Liver (tissue), 9 donors: ENCODE measurements around the gene LLGL2. TPM values are rescaled to one million over a fixed set of nuclear protein-coding genes. Genes with fewer than 3 reads are reported as not detected.
A peak's percentile ranks its signal among the peaks of the same experiment; 100 is the strongest.

Source experiments
- DNase-seq: peaks from one replicate; pipeline ENCODE4 v3.0.0-alpha.2; 2017; ENCODE audit warnings: low spot score
- H3K27ac ChIP-seq, 2 donors: one replicate each; pipeline ENCODE4 v1.7.0; 2013; ENCODE audit warnings: inconsistent platforms in 2 of 2, low read length in 2 of 2, control low read depth in 1 of 2, low read depth in 1 of 2, mild to moderate bottlenecking in 1 of 2
- H3K27me3 ChIP-seq, 4 donors: one replicate each; pipeline versions ENCODE4 v1.6.1 to v1.7.0; 2013; ENCODE audit warnings: low read length in 3 of 4, inconsistent platforms in 1 of 4, mild to moderate bottlenecking in 1 of 4, moderate library complexity in 1 of 4; ENCODE audit not compliant: control insufficient read depth in 4 of 4, insufficient read depth in 4 of 4
- H3K36me3 ChIP-seq, 4 donors: one replicate each; pipeline versions ENCODE4 v1.6.1 to v1.7.0; 2013; ENCODE audit warnings: low read length in 3 of 4, mild to moderate bottlenecking in 3 of 4, low read depth in 1 of 4, moderate library complexity in 1 of 4; ENCODE audit not compliant: control insufficient read depth in 4 of 4, insufficient read depth in 3 of 4
- H3K4me1 ChIP-seq, 4 donors: one replicate each; pipeline versions ENCODE4 v1.6.1 to v1.7.0; 2013; ENCODE audit warnings: low read length in 3 of 4, mild to moderate bottlenecking in 3 of 4, moderate library complexity in 1 of 4; ENCODE audit not compliant: control insufficient read depth in 4 of 4, insufficient read depth in 4 of 4
- H3K4me3 ChIP-seq, 3 donors: one replicate each; pipeline versions ENCODE4 v1.6.1 to v1.7.0; 2013; ENCODE audit warnings: low read length in 3 of 3, control low read depth in 1 of 3, low read depth in 1 of 3, mild to moderate bottlenecking in 1 of 3
- H3K9ac ChIP-seq, 2 donors: one replicate each; pipeline ENCODE4 v1.7.0; 2013; ENCODE audit warnings: low read length in 2 of 2, mild to moderate bottlenecking in 2 of 2, moderate library complexity in 2 of 2, control low read depth in 1 of 2, low read depth in 1 of 2
- H3K9me3 ChIP-seq, 4 donors: one replicate each; pipeline versions ENCODE4 v1.6.1 to v1.7.0; 2013; ENCODE audit warnings: low read length in 3 of 4; ENCODE audit not compliant: control insufficient read depth in 4 of 4
- FOXA2 ChIP-seq: IDR thresholded peaks from 2 replicates; pipeline ENCODE4 v1.6.1; 2016; ENCODE audit warnings: antibody characterized with exemption
- GABPA ChIP-seq, 2 donors: IDR thresholded peaks in 1 of 2; conservative IDR thresholded peaks in 1 of 2; 2 replicates each; pipeline ENCODE4 v1.6.1; 2016; ENCODE audit warnings: antibody characterized with exemption in 2 of 2, mild to moderate bottlenecking in 1 of 2, moderate library complexity in 1 of 2
- NR2F2 ChIP-seq: IDR thresholded peaks from 2 replicates; pipeline ENCODE4 v1.6.1; 2016; ENCODE audit warnings: antibody characterized with exemption
- RAD21 ChIP-seq, 2 donors: IDR thresholded peaks; 2 replicates each; pipeline ENCODE4 v1.6.1; 2016; ENCODE audit warnings: antibody characterized with exemption in 2 of 2, mild to moderate bottlenecking in 2 of 2
- RXRA ChIP-seq, 2 donors: IDR thresholded peaks; 2 replicates each; pipeline ENCODE4 v1.6.1; 2017 to 2018; ENCODE audit warnings: antibody characterized with exemption in 2 of 2, mild to moderate bottlenecking in 1 of 2
- SP1 ChIP-seq: IDR thresholded peaks from 2 replicates; pipeline ENCODE4 v1.6.1; 2018; ENCODE audit warnings: antibody characterized with exemption, mild to moderate bottlenecking
- WGBS: extraction: QIAGEN DNeasy Blood & Tissue Kit; methylation state at CpG from one replicate; pipeline ENCODE4 v1.1.7; 2013; 5-methylcytosine and 5-hydroxymethylcytosine counted together
- polyA plus RNA-seq, 2 donors: library from polyadenylated mRNA; stranded (reverse) in 1 of 2; unstranded in 1 of 2; fragments of 200-250 nt in 1 of 2; fragments of >200 nt in 1 of 2; fragmentation: Nextera tagmentation in 1 of 2; extraction: Ambion mirVana in 1 of 2; gene quantifications; one replicate each; pipeline versions ENCODE4 v1.2.1 to v1.2.3, GENCODE V29; 2013 to 2015
- total RNA-seq, 2 donors: library from RNA; depleted of rRNA; stranded (reverse); fragments of >200 nt; gene quantifications; one replicate each; pipeline ENCODE4 v1.2.3, GENCODE V29; 2014
- TF ChIP-seq, protein P1 (sequence below): fragments of 150-350 bp; IDR thresholded peaks from 2 replicates; pipeline ENCODE4 v1.5.1; 2017; ENCODE audit warnings: improper control_type of control experiment, low read depth, low read length; ENCODE audit not compliant: missing input control
- donor health status: healthy.
- donor health status: healthy.
- donor health status: healthy.
- donor health status: healthy.
- donor health status: healthy.

LLGL2 gene
- total and polyA plus RNA-seq, 4 donors, result 23.2 to 69.6 (median 38.5) TPM

GRCh38 chr17:75588596-75589011 is 63.1 kb downstream of the LLGL2 start:
- Histone ChIP-seq H3K27ac (peak overlapping the region; percentile 86 to 90), H3K36me3 (peaks cover 0 to 1% (median 0%) of the 10 kb centered on the region in 4 donors), H3K9me3 (no peaks in the 10 kb centered on the region), H3K4me1 (peaks cover 3 to 13% (median 8%) of the 10 kb centered on the region in 4 donors), H3K27me3 (no peaks in the 10 kb centered on the region), H3K9ac (peak overlapping the region in 1 of 2 donors; percentile 38), H3K4me3 (peak overlapping the region in 2 of 3 donors; percentile 47 to 60)
- peak; percentile 52 for DNase-seq
- WGBS, result 15% methylated on average over 49 of the region's 49 CpGs
- no peak for TF ChIP-seq RXRA (IDR thresholded peaks at IDR 0.05)
- TF ChIP-seq NR2F2, result no peak
- no peak for TF ChIP-seq SP1

- peak overlapping the region in 1 of 2 donors; percentile 38 for H3K9ac ChIP-seq
- WGBS, result 11% methylated on average over 100 of the region's 100 CpGs
Observed at GRCh38 chr17:75589012-75589918, 63.8 kb downstream of the LLGL2 start.

GRCh38 chr17:75589919-75590303 is 64.4 kb downstream of the LLGL2 start:
- DNase-seq, result no peak
- Histone ChIP-seq H3K36me3 (peaks cover 0 to 1% (median 0%) of the 10 kb centered on the region in 4 donors), H3K4me1 (peaks cover 3 to 13% (median 8%) of the 10 kb centered on the region in 4 donors), H3K9ac (no peak overlapping the region), H3K4me3 (peak overlapping the region in 2 of 3 donors; percentile 60 to 62), H3K9me3 (no peaks in the 10 kb centered on the region), H3K27me3 (no peaks in the 10 kb centered on the region), H3K27ac (no peak overlapping the region)
- WGBS, result 72% methylated on average over 29 of the region's 29 CpGs
- TF ChIP-seq, protein P1, sequence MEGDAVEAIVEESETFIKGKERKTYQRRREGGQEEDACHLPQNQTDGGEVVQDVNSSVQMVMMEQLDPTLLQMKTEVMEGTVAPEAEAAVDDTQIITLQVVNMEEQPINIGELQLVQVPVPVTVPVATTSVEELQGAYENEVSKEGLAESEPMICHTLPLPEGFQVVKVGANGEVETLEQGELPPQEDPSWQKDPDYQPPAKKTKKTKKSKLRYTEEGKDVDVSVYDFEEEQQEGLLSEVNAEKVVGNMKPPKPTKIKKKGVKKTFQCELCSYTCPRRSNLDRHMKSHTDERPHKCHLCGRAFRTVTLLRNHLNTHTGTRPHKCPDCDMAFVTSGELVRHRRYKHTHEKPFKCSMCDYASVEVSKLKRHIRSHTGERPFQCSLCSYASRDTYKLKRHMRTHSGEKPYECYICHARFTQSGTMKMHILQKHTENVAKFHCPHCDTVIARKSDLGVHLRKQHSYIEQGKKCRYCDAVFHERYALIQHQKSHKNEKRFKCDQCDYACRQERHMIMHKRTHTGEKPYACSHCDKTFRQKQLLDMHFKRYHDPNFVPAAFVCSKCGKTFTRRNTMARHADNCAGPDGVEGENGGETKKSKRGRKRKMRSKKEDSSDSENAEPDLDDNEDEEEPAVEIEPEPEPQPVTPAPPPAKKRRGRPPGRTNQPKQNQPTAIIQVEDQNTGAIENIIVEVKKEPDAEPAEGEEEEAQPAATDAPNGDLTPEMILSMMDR, result peak; percentile 3
- no peak for TF ChIP-seq SP1

More at GRCh38 chr17:75589012-75589918, 63.8 kb downstream of the LLGL2 start:
- H3K9me3 ChIP-seq, result no peaks in the 10 kb centered on the region
- peaks cover 3 to 13% (median 8%) of the 10 kb centered on the region in 4 donors for H3K4me1 ChIP-seq
- H3K27me3 ChIP-seq, result no peaks in the 10 kb centered on the region
- TF ChIP-seq FOXA2, result no peak
- TF ChIP-seq GABPA (IDR thresholded peaks at IDR 0.05 in 1 of 2, conservative IDR thresholded peaks at IDR 0.05 in 1 of 2), result peak in 1 of 2 donors; percentile 81
- peak in 1 of 2 donors; percentile 19 for TF ChIP-seq RAD21 (IDR thresholded peaks at IDR 0.05)
- TF ChIP-seq, protein P1, result peak; percentile 73
- peak; percentile 99 for DNase-seq
- H3K36me3 ChIP-seq, result peaks cover 0 to 1% (median 0%) of the 10 kb centered on the region in 4 donors
- peak overlapping the region; percentile 60 to 79 (median 62) for H3K4me3 ChIP-seq
- H3K27ac ChIP-seq, result peak overlapping the region; percentile 86 to 90
